K562 treated with DMSO at 1 percent for 4 hours (cell line): ENCODE results near the gene ADAMTS9. TPM values are rescaled to one million over a fixed set of nuclear protein-coding genes. Genes with fewer than 3 reads are reported as not detected.

ENCODE experiments used
- total RNA-seq: library from RNA; unstranded; fragments of 300-600 nt; gene quantifications from 2 replicates; pipeline ENCODE4 v1.2.3, GENCODE V29; 2022; ENCODE audit not compliant: insufficient read depth

Gene ADAMTS9, protein sequence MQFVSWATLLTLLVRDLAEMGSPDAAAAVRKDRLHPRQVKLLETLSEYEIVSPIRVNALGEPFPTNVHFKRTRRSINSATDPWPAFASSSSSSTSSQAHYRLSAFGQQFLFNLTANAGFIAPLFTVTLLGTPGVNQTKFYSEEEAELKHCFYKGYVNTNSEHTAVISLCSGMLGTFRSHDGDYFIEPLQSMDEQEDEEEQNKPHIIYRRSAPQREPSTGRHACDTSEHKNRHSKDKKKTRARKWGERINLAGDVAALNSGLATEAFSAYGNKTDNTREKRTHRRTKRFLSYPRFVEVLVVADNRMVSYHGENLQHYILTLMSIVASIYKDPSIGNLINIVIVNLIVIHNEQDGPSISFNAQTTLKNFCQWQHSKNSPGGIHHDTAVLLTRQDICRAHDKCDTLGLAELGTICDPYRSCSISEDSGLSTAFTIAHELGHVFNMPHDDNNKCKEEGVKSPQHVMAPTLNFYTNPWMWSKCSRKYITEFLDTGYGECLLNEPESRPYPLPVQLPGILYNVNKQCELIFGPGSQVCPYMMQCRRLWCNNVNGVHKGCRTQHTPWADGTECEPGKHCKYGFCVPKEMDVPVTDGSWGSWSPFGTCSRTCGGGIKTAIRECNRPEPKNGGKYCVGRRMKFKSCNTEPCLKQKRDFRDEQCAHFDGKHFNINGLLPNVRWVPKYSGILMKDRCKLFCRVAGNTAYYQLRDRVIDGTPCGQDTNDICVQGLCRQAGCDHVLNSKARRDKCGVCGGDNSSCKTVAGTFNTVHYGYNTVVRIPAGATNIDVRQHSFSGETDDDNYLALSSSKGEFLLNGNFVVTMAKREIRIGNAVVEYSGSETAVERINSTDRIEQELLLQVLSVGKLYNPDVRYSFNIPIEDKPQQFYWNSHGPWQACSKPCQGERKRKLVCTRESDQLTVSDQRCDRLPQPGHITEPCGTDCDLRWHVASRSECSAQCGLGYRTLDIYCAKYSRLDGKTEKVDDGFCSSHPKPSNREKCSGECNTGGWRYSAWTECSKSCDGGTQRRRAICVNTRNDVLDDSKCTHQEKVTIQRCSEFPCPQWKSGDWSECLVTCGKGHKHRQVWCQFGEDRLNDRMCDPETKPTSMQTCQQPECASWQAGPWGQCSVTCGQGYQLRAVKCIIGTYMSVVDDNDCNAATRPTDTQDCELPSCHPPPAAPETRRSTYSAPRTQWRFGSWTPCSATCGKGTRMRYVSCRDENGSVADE (N-terminal part only)
- total RNA-seq: not detected in 2 replicates

DNA sequence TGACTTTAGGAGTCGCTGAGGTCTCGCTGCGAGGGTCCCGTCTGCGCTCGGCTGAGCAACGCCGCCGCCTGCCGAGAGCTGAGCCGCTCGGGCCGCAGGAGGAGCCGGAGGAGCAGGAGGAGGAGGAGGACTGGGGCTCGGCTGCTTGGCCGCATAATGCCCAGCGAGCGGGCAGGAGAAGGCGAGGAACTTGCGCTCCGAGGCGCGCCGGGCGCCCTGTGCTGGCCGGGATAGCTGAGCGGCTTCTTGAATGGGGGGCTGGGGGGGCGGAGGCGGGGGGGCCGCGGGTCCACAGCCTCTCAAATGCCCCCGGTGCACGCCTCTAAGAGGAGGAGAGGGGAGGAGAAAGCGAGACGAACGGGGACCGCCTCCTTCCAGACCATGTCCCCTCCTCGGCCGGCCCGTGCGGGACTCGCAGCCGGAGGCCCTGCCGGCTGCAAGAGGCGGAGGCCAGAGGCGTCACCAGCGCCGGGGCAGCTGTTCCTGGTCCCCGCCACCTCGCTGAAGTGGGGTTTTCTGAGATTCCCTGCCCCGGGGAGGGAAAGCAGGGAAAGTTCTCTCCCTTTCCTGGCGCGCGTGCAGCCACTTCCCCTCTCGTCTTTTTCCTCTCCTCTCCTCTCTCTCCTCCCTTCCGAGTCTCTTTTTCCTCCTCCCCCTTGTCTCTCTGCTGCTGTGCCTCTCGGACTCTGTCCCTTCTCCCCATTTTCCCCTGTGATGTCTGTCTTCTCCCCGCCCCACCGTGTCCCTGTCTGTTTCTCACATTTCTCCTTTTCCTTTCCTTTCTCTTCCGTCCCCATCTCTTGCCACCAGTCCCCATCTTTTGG, at the start of gene ADAMTS9:
Gene ADAMTS9, minus strand, starts transcription at position 220 of the 824 bp plus-strand sequence. CDS start 343 bp downstream, outside the sequence.

